SK-N-MC (cell line): Measurements from ENCODE around the gene RGS3.

Experiments used
- DNase-seq: peaks from one replicate; pipeline ENCODE4 v3.0.0-alpha.2; 2011; ENCODE audit warnings: low read depth, low spot score
- H3K27ac ChIP-seq: fragments of 200-600 bp; sonication (generic); 2 replicates; pipeline ENCODE4 v1.5.1; 2016; ENCODE audit warnings: mixed run types
- H3K36me3 ChIP-seq: fragments of 200-600 bp; sonication (generic); 2 replicates; pipeline ENCODE4 v1.6.1; 2017; ENCODE audit warnings: antibody characterized with exemption, low read length, mixed read lengths; ENCODE audit not compliant: insufficient read depth
- H3K4me3 ChIP-seq: fragments of 200-600 bp; sonication (generic); 2 replicates; pipeline ENCODE4 v1.5.1; 2016
- H3K9ac ChIP-seq: fragments of 200-600 bp; sonication (generic); 2 replicates; pipeline ENCODE4 v1.8.0; 2017; ENCODE audit warnings: mixed run types, mixed read lengths; ENCODE audit not compliant: insufficient read length
- H3K9me3 ChIP-seq: fragments of 200-600 bp; sonication (generic); 2 replicates; pipeline ENCODE4 v1.6.1; 2017; ENCODE audit warnings: low read depth, mild to moderate bottlenecking, antibody characterized with exemption, low read length, moderate library complexity, mixed read lengths
- EZH2 ChIP-seq: fragments of 200-600 bp; sonication (generic); IDR thresholded peaks from one replicate; pipeline ENCODE4 v1.6.1; 2017; ENCODE audit warnings: antibody characterized with exemption
- FOXP2 ChIP-seq: optimal IDR thresholded peaks from 2 replicates; pipeline ENCODE3; 2011; ENCODE audit warnings: mild to moderate bottlenecking, moderate library complexity; ENCODE audit not compliant: insufficient read depth; ENCODE audit errors: extremely low read length, control extremely low read depth
- POLR2AphosphoS5 ChIP-seq: IDR thresholded peaks from 2 replicates; pipeline ENCODE4 v1.6.1; 2012; ENCODE audit warnings: mild to moderate bottlenecking, low read depth, low read length, borderline replicate concordance

RGS3 gene

DNA sequence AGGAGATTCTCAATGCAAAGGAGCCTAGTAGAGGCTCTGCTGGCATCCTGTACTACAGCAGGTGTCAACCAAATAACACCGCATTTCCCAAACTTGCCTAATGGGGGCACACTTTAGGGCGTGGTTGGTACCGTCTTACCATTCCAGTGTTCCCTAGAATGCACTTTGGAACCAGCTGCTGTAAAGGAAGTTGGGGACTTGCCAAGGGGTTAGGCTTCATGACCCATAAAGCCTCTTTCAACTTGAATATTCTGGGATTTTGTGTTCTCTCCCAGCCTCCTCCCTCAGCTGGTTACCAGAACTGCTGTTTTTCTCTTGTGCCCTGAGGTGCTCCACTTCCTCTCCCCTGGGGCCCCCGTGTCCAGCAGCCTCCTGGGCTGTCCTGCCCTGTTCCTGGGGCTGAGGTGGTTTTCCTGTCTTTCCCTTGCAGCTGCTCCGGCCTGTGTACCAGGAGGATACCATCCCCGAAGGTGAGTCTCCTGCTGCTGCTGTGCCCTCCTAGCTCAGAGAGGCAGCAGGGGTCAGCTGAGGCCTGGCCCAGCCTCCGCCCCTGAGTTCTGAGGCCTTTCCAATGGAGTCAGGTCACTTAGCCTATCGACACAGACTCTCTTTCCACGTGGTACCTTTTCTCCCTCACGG lies 44.7 kb downstream of the RGS3 start:
- DNase-seq: no peak
- Histone ChIP-seq H3K9me3 (no peaks in the 10 kb centered on the region), H3K9ac (no peak overlapping the region), H3K4me3 (no peak overlapping the region), H3K36me3 (no peaks in the 10 kb centered on the region), H3K27ac (no peak overlapping the region)
- TF ChIP-seq FOXP2 (no peak), POLR2AphosphoS5 (no peak), EZH2 (no peak)

DNA sequence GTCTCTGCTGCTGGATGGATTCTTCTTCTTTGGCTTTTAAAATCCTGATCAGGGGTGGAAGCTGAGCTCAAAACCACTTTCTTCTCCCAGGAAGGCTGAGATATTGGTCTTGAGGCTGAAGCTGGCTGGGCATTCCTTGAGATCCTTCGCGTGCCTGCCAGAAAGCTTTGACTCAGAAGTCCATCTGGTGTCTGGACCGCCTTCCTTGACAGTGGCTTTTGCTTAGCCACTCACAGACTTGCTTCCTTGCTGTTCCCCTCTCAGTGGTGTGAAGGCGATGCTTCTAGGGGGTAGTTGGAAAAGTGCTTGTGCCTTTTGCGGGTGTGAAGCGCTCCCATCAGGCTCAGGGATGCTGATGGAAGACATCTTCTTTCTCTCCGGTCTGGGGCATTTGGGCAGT lies 45.9 kb downstream of the RGS3 start:
- Histone ChIP-seq H3K27ac (no peak overlapping the region), H3K36me3 (no peaks in the 10 kb centered on the region), H3K9ac (no peak overlapping the region), H3K4me3 (no peak overlapping the region), H3K9me3 (no peaks in the 10 kb centered on the region)
- no peak for DNase-seq
- TF ChIP-seq POLR2AphosphoS5: no peak
- no peak for TF ChIP-seq EZH2
- TF ChIP-seq FOXP2: no peak

DNA sequence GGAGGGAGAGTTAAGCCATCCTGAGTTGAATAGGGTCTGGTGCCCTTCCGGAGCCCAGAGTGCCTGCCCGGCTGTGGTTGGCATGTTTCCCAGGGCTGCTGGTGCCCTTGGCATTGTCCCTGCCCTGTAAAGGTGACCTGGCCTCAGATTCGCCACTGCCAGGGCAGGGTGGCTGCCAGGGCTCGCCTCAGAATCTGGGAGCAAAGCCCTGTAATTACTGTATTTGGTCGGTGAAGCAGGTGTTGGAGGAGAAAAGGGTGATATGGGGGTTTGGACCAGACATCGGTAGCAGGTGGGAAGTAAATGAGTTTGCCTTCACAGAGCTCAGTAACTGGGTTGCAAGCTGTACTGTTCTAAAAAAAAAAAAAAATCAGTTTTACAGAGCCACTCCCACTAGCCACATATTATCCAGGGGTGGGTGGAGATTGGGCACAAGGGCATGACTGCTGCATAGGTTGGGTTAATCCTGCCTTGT lies 47.6 kb downstream of the RGS3 start:
- Histone ChIP-seq H3K9me3 (no peaks in the 10 kb centered on the region), H3K27ac (no peak overlapping the region), H3K36me3 (no peaks in the 10 kb centered on the region), H3K9ac (no peak overlapping the region), H3K4me3 (no peak overlapping the region)
- TF ChIP-seq POLR2AphosphoS5 (no peak), FOXP2 (no peak), EZH2 (no peak)
- no peak for DNase-seq

DNA sequence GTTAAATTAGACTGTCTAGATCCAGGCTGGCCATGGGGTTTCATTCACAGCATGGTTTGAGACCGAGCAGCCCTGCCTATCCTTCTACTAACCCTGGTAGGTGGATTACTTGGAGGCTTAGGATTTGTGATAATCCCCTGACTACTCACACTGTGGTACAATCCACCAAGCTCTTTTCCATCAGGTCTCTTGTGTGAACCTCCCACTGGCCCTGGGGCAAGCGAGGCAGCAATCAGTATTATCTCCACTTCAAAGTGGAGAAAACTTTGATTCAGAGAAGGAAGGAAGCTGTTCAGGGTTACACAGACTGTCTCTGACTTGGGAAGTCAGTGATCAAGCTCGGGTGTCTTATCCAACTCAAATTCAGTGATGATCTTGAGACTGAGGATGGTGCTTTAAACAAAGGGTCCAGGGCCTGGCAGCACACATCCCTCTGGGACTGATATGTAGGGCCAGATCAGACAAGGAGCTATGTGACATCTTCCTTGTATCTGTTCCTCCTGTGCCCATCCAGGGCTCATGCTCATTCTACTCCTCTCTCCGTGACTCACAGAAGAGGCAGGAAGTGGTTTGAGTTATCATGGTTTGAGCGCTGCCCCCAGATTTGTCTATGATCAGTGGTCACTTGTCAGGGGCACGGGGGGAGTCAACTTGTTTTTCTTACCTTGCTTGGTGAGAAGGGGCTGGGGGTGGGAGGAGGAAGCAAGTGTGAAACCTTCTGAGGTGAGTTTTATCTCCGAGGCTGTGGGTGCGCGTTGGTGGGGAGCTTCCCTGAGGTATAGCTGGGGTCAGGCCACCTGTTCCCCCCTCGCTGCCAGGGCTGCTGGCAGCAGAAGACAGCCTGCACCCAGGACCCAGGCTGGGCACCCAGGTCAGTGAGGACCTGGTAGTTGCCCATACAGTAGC lies 48.6 kb downstream of the RGS3 start:
- H3K27ac ChIP-seq: no peak overlapping the region
- TF ChIP-seq FOXP2 (no peak), EZH2 (no peak), POLR2AphosphoS5 (no peak)
- H3K4me3 ChIP-seq: no peak overlapping the region
- no peaks in the 10 kb centered on the region for H3K9me3 ChIP-seq
- DNase-seq: no peak
- H3K36me3 ChIP-seq: no peaks in the 10 kb centered on the region
- no peak overlapping the region for H3K9ac ChIP-seq

DNA sequence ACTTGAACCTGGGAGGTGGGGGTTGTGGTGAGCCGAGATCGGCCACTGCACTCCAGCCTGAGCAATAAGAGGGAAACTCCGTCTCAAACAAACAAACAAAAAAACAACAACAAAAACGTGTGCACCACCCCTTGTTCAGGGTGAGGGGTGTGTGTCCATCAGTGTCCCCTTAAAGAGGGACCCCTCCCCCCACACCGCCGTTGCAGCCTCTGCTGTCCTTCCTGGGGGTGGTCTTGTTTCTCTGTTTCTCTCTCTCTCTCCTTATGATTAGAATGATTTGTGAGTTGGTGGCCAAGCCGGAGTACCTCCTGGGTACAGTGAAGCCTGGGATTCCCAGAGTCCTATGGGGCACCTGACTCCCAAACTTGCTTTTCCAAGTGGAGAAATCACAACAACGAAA lies 49.6 kb downstream of the RGS3 start:
- Histone ChIP-seq H3K9me3 (no peaks in the 10 kb centered on the region), H3K27ac (no peak overlapping the region), H3K36me3 (no peaks in the 10 kb centered on the region), H3K4me3 (no peak overlapping the region), H3K9ac (no peak overlapping the region)
- no peak for DNase-seq
- TF ChIP-seq POLR2AphosphoS5 (no peak), EZH2 (no peak), FOXP2 (no peak)

DNA sequence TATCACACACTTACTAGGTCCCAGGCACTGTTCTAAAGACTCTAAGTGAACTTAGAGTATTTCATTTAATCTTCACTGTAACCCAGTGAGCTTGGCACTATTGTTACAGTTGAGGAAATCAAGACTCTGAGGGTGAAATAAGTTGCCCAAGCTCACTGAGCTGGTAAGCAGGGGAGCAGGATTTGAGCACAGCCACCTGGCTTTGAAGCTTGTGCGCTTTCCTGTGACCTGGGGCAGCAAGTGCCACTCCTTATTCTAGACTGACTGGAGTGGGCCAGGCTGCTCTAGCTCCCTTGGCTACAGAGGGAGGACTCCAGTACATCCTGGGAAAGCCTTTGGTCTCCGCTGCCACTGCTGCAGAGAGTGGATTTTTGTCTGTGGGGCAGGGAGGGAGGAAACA lies 50.0 kb downstream of the RGS3 start:
- no peak for DNase-seq

DNA sequence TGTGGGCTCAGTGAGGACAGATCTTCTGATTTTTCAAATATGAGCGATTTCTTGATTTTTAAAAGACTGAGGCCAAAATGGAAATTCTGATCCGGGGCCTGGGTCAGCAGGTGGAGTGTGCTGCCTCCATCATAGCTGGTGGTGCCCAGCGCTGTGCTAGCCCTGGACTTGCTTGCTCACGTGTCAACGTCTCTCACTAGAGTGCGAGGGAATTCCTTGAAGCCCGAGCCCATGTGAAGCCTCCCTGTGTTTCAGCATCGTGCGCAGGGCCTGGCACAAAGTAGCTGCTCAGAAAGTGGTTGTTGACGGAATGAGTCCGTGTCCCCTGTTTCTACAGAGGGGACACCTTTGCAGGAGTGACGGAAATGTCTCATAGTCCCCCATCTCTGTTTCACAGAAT lies 50.5 kb downstream of the RGS3 start:
- TF ChIP-seq EZH2 (no peak), POLR2AphosphoS5 (no peak), FOXP2 (no peak)
- H3K9ac ChIP-seq: no peak overlapping the region
- H3K27ac ChIP-seq: no peak overlapping the region

More for the DNA sequence above, 50.0 kb downstream of the RGS3 start:
- TF ChIP-seq FOXP2: no peak
- no peak for TF ChIP-seq POLR2AphosphoS5
- TF ChIP-seq EZH2: no peak
- Histone ChIP-seq H3K36me3 (no peaks in the 10 kb centered on the region), H3K27ac (no peak overlapping the region), H3K9me3 (no peaks in the 10 kb centered on the region), H3K9ac (no peak overlapping the region), H3K4me3 (no peak overlapping the region)

DNA sequence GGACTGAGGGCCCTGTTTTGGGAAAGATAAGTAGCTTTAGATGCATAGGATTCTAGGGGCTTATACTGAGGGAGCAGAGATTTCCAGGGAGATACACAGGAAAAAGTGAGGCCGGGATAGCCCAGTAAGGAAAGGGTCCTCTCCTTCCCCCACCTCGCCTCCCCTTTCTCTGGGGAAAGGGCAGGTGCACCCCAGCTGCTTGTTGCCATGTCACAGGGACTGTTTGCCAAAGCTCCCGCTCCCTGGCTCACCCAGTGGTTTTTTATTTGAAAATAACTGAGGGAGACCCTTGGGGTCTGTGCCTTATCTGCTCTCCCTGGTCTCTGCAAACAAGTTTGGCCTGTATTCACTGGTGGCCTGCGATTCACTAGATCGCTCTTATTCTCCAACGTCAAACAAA lies 51.2 kb downstream of the RGS3 start:
- H3K9ac ChIP-seq: no peak overlapping the region
- DNase-seq: no peak
- no peaks in the 10 kb centered on the region for H3K36me3 ChIP-seq
- TF ChIP-seq FOXP2 (no peak), POLR2AphosphoS5 (no peak), EZH2 (no peak)
- no peak overlapping the region for H3K4me3 ChIP-seq
- no peak overlapping the region for H3K27ac ChIP-seq
- H3K9me3 ChIP-seq: no peaks in the 10 kb centered on the region

More for the DNA sequence above, 50.5 kb downstream of the RGS3 start:
- no peak for DNase-seq
- Histone ChIP-seq H3K4me3 (no peak overlapping the region), H3K9me3 (no peaks in the 10 kb centered on the region), H3K36me3 (no peaks in the 10 kb centered on the region)

DNA sequence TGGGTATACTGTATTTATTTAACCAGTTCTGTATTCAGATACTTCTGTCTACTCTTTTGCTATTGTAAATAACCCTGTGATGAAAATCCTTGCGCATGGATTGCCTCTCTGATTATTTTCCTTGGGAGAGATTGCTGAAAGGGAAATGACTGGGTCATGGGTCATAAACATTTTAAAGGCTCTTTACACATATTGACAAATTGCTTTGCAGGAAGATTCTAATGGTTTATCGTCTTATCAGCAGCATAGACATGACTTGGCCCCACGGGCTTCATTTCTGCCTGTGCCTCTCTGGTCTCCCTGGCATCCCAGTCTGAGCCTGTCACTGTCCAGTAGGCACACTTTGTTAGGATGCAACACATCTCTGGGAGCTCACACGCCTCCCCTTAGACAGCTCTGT lies 52.3 kb downstream of the RGS3 start:
- H3K4me3 ChIP-seq: no peak overlapping the region
- TF ChIP-seq FOXP2 (no peak), POLR2AphosphoS5 (no peak), EZH2 (no peak)
- H3K9me3 ChIP-seq: no peaks in the 10 kb centered on the region
- H3K36me3 ChIP-seq: no peaks in the 10 kb centered on the region
- H3K27ac ChIP-seq: no peak overlapping the region
- no peak for DNase-seq
- H3K9ac ChIP-seq: no peak overlapping the region
